Esophagus muscularis mucosa (tissue), 4 donors: ENCODE data around the gene MS4A14. TPM values are rescaled to one million over a fixed set of nuclear protein-coding genes. Genes with fewer than 3 reads are reported as not detected.

ENCODE experiments used
- DNase-seq: peaks from one replicate; pipeline ENCODE4 v3.0.0-alpha.2; 2017; ENCODE audit errors: extremely low spot score
- H3K27ac ChIP-seq, 4 donors: fragments of 200-600 bp; sonication (generic); replicated peaks in 1 of 4; 1 replicate in 3 of 4; 2 replicates in 1 of 4; pipeline ENCODE4 v1.5.1; 2016 to 2019; ENCODE audit warnings: mild to moderate bottlenecking in 1 of 4
- H3K27me3 ChIP-seq, 4 donors: fragments of 200-600 bp; sonication (generic); one replicate each; pipeline versions ENCODE4 v1.5.1 to v1.6.0; 2016 to 2019
- H3K36me3 ChIP-seq, 4 donors: fragments of 200-600 bp; sonication (generic); one replicate each; pipeline ENCODE4 v1.5.1; 2016 to 2019
- H3K4me1 ChIP-seq, 4 donors: fragments of 200-600 bp; sonication (generic); one replicate each; pipeline ENCODE4 v1.5.1; 2016 to 2019
- H3K4me3 ChIP-seq, 4 donors: fragments of 200-600 bp; sonication (generic); 1 replicate in 2 of 4; 2 replicates in 2 of 4; pipeline ENCODE4 v1.5.1; 2016 to 2019; ENCODE audit warnings: mild to moderate bottlenecking in 4 of 4, moderate library complexity in 1 of 4
- H3K9me3 ChIP-seq, 4 donors: fragments of 200-600 bp; sonication (generic); 1 replicate in 3 of 4; 2 replicates in 1 of 4; pipeline ENCODE4 v1.5.1; 2016 to 2019
- CTCF ChIP-seq, 3 experiments: fragments of 200-600 bp in 2 of 3; fragments of 450-650 bp in 1 of 3; sonication (generic) in 2 of 3; IDR thresholded peaks; one replicate each; pipeline ENCODE4 v1.5.1; 2017 to 2019; ENCODE audit warnings: antibody characterized with exemption in 3 of 3, mild to moderate bottlenecking in 2 of 3, moderate library complexity in 1 of 3
- EP300 ChIP-seq: sonication (generic); formaldehyde crosslinking; IDR thresholded peaks from one replicate; pipeline ENCODE4 v1.6.1; 2017; ENCODE audit warnings: antibody characterized with exemption
- POLR2A ChIP-seq: fragments of 450-650 bp; IDR thresholded peaks from one replicate; pipeline ENCODE4 v1.6.1; 2017; ENCODE audit warnings: antibody characterized with exemption, moderate library complexity, mild to moderate bottlenecking, low read depth
- POLR2AphosphoS5 ChIP-seq, 2 donors: sonication (generic); formaldehyde crosslinking; IDR thresholded peaks; one replicate each; pipeline ENCODE4 v1.6.1; 2017; ENCODE audit warnings: antibody characterized with exemption in 2 of 2
- WGBS: methylation state at CpG from one replicate; pipeline ENCODE4 v1.1.5; 2018; 5-methylcytosine and 5-hydroxymethylcytosine counted together
- intact Hi-C: fragments of 100-400 bp; cut with DNase I; formaldehyde crosslinking; loops from one replicate; pipeline ENCODE4 v1.15.1; 2023
- total RNA-seq, 4 donors: library from RNA; depleted of rRNA; stranded (reverse); fragments of >200 nt; gene quantifications; one replicate each; pipeline versions ENCODE4 v1.1.0 to v1.2.1, GENCODE V29; 2016

Gene MS4A14
- total RNA-seq, 4 donors from 2014 or later: 1.6 to 3.7 (median 2.2) TPM

GRCh38 chr11:60367009-60367408 lies 29.2 kb upstream of the MS4A14 start:
- intact Hi-C loops: no loop called here

GRCh38 chr11:60367896-60368295 lies 28.4 kb upstream of the MS4A14 start:
- no peak for TF ChIP-seq POLR2A
- no peak for TF ChIP-seq CTCF (IDR thresholded peaks at IDR 0.05)
- no peak for TF ChIP-seq POLR2AphosphoS5 (IDR thresholded peaks at IDR 0.05)
- no peak for TF ChIP-seq EP300
- H3K9me3 ChIP-seq: no peaks in the 10 kb centered on the region
- H3K4me1 ChIP-seq: no peaks in the 10 kb centered on the region
- intact Hi-C loops: no loop called here
- DNase-seq: no peak
- no peaks in the 10 kb centered on the region for H3K36me3 ChIP-seq
- no peak overlapping the region for H3K4me3 ChIP-seq
- 95% methylated on average over 19 of the region's 19 CpGs for WGBS
- peaks cover 0 to 10% (median 2%) of the 10 kb centered on the region in 4 donors for H3K27me3 ChIP-seq
- H3K27ac ChIP-seq: no peak overlapping the region

More at GRCh38 chr11:60367009-60367408, 29.2 kb upstream of the MS4A14 start:
- Histone ChIP-seq H3K4me1 (no peaks in the 10 kb centered on the region), H3K36me3 (no peaks in the 10 kb centered on the region), H3K4me3 (no peak overlapping the region), H3K9me3 (no peaks in the 10 kb centered on the region), H3K27ac (no peak overlapping the region), H3K27me3 (peaks cover 0 to 12% (median 2%) of the 10 kb centered on the region in 4 donors)
- 49% methylated on average over 2 of the region's 2 CpGs for WGBS
- TF ChIP-seq CTCF (IDR thresholded peaks at IDR 0.05) (no peak), POLR2A (no peak)
- DNase-seq: no peak

- Histone ChIP-seq H3K4me1 (no peaks in the 10 kb centered on the region), H3K4me3 (no peak overlapping the region), H3K27me3 (no peaks in the 10 kb centered on the region), H3K36me3 (no peaks in the 10 kb centered on the region), H3K9me3 (no peaks in the 10 kb centered on the region), H3K27ac (no peak overlapping the region)
- intact Hi-C loops: no loop called here
- no peak for TF ChIP-seq POLR2AphosphoS5 (IDR thresholded peaks at IDR 0.05)
- no peak for TF ChIP-seq POLR2A
- no peak for TF ChIP-seq CTCF (IDR thresholded peaks at IDR 0.05)
- no peak for TF ChIP-seq EP300
- WGBS: 52% methylated on average over 2 of the region's 2 CpGs
- no peak for DNase-seq
These were observed 25.9 kb upstream of the MS4A14 start for GRCh38 chr11:60370252-60370810.

- Histone ChIP-seq H3K36me3 (no peaks in the 10 kb centered on the region), H3K4me3 (no peak overlapping the region), H3K27me3 (no peaks in the 10 kb centered on the region), H3K9me3 (no peaks in the 10 kb centered on the region), H3K4me1 (no peaks in the 10 kb centered on the region), H3K27ac (no peak overlapping the region)
- no peak for TF ChIP-seq EP300
- no peak for TF ChIP-seq POLR2A
- no peak for TF ChIP-seq CTCF (IDR thresholded peaks at IDR 0.05)
- TF ChIP-seq POLR2AphosphoS5 (IDR thresholded peaks at IDR 0.05): no peak
- 55% methylated on average over 5 of the region's 5 CpGs for WGBS
- DNase-seq: no peak
- intact Hi-C loops: no loop called here
These were observed 25.4 kb upstream of the MS4A14 start for GRCh38 chr11:60370811-60371298.

- no peaks in the 10 kb centered on the region for H3K36me3 ChIP-seq
- DNase-seq: no peak
- TF ChIP-seq CTCF (IDR thresholded peaks at IDR 0.05) (no peak), POLR2A (no peak), POLR2AphosphoS5 (IDR thresholded peaks at IDR 0.05) (no peak), EP300 (no peak)
- no peak overlapping the region for H3K27ac ChIP-seq
- WGBS: 75% methylated on average over 3 of the region's 3 CpGs
- no peak overlapping the region for H3K4me3 ChIP-seq
- H3K9me3 ChIP-seq: no peaks in the 10 kb centered on the region
- no peaks in the 10 kb centered on the region for H3K4me1 ChIP-seq
- intact Hi-C loops: no loop called here
- H3K27me3 ChIP-seq: no peaks in the 10 kb centered on the region
These were observed 24.9 kb upstream of the MS4A14 start for GRCh38 chr11:60371386-60371785.
